M059J (cell line): ENCODE measurements around the gene DAB1. TPM values are rescaled to one million over a fixed set of nuclear protein-coding genes. Genes with fewer than 3 reads are reported as not detected.

ENCODE experiments used
- DNase-seq: peaks from one replicate; pipeline ENCODE4 v3.0.0-alpha.2; 2012; ENCODE audit warnings: low read depth
- total RNA-seq: library from RNA; depleted of rRNA; stranded (reverse); fragments of >200 nt; shearing (Covaris generic); gene quantifications from 2 replicates; pipeline ENCODE4 v1.2.3, GENCODE V29; 2014

The DAB1 gene
- total RNA-seq, 1 experiment from 2014 or later, result 0.47 TPM

DNA sequence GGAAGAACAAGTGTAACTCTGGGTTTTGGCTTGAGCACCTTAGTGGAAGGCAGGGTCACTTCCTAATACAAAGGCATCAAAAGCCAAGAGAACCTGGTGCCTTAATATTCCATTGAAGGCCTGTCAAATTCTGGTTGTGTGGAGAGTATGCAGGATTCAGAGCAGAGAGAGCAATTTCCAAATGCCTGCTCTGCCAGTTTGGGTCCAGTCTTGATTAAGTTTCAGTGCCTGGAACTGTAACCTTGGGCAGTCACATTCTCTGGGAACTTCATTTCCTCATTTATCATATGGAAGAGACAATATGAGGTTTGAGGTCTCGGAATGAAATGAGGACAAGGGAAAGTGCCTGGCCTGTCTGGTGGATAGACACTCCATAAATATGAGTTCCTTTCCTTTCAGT is 260.1 kb downstream of the DAB1 start:
- no peak for DNase-seq

DNA sequence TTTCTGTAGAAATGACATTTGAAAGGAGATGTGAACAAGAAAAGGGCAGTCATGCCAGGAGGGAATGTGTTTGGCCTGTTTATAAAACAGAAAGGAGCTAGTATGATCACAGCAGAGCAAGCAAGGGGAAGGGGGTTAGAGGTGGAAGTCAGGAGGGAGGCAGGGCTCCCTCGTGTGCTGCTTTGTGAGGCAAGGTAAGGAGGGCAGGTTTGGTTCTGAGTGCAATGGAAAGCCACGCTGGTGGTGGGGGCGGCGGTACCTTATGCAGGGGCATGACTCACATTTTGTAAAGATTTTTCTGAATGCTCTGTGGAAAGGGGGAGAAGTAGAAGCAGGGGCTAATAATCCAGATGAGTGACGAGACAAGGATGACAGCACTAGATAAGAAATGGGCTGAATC is 260.5 kb downstream of the DAB1 start:
- no peak for DNase-seq

DNA sequence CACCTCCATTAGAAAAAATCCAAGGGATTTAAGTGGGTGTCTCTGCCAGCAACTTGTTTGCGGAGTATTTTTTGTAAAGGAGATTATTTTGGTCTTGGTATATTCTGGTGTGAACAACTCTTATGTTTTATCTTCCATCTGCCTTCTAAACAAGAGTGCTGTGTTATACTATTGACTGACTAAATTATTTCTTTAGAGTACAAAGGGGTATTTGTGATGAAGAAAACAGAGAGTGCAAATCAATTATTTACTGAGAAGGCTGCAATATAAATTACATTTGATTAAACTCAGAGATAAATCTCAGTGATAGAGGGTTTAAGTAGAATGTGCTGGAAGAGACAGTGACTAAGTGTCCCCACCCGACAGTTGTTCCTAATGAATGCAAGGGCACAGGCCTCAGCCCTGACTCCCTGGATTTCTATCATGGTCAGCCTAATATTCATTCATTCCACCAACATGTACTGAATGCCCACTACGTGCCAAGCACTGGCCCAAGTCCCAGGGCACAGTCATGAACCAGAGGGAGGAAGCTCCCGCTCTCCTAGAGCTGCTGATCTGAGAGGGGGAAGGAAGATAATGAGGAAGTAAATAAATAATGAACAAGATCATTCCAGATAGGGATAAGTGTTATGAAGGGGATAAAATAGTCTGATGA is 261.1 kb downstream of the DAB1 start:
- no peak for DNase-seq

DNA sequence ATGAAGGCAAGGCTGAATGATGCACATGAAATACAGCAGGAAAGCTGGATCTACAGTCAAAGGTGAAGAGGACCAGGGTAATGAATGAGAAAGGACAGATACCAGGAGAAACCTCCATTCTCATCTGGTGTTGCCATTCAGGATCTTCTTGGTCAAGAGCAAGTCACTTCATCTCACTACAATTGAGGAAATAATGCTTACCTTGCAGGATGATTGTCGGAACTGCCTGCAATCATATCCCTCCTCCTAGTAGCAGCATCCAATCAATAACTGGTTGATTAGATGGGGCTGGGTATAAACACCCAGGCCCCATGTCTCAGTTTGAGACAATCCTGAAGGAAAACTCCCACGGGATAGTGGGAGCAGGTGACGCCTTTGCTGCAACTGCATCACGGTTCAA is 263.3 kb downstream of the DAB1 start:
- DNase-seq, result no peak

DNA sequence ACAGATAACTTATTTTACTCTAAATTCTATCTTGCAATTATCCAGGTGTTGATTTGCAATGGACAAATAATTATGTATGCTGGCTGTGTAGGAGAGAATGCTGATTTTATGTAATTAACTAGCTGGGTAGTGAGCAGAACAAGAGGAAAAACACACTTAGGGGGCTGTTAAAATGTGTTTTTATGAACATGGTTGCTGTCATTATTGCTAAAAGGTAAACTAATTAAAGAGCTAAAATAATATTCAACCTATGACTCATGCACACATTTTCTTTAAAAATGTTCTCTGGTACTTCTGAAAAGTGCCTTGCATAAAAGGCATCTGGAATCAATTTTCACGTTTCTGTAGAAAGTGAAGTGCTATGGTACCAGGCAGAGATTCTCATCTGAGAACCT is 265.3 kb downstream of the DAB1 start:
- no peak for DNase-seq

DNA sequence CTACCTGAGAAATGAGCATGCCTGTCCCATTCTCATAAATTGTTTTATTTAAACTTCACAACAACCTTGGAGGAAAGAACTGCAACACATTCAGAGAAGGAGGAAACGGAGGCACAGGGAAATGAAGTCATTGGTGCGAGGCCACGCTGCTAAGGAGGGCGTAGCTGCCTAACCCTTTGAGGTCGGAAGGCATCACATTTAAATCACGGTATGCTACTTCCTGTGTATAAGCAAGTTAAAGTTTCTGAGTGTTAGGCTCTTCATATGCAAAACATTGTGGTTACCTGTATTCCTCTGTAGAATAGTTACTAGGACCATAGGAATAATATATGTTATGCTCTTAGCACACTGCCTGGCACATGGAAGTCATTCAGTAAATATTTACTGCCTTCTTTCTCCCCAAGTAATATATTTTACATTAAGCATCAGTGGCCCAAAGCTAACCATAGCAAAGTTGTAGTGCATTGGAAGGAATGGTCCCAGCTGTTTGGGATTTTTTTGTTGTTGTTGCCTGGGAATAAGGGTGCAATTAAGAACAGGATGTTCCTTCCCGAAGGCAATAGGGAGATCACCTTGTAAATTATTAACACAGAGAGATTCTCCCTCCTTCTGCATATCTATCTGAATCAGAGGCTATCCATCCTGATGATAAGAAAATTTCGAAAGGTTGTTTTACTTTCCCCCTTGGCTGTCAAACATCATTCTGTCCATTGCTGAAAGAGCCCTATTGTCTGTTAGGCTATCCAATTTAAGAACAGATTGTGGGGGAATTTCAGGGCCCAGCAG is 265.8 kb downstream of the DAB1 start:
- no peak for DNase-seq

DNA sequence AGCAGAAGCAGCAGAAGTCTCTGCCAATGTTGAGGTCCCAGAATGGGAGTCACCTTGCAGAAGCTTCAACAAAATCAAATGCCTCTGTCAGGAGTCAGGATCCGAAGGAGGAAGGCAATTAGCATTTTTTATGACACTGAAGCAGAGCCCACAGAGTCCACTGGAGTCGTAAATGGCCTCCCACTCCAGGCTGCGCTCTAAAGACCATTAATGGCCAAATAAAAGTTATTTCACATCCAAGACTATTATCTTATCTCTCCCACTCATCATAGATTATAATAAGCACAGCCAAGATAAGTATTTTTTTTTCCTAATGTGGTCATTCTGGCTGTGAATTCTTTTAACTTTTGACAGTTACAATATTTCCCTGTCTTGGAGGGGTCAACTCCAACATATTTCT is 267.0 kb downstream of the DAB1 start:
- DNase-seq, result no peak

DNA sequence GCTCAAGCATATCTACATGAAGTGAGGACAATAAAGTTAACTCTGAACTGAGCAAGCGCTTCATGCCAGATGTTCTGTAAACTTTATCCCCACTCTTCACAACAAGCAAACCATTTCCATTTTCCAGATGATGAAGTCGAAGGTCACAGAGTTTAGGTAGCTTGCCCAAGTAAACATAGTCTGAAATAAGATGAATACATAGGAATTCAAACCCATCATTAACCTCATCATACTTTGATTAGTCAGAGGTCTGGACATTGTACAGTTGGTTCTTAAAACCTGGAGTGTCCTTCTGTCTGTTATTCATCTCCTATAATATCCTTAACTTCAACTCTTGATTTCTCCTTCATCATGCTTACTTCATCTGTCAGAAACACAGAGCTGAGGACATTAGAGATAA is 277.8 kb downstream of the DAB1 start:
- no peak for DNase-seq

DNA sequence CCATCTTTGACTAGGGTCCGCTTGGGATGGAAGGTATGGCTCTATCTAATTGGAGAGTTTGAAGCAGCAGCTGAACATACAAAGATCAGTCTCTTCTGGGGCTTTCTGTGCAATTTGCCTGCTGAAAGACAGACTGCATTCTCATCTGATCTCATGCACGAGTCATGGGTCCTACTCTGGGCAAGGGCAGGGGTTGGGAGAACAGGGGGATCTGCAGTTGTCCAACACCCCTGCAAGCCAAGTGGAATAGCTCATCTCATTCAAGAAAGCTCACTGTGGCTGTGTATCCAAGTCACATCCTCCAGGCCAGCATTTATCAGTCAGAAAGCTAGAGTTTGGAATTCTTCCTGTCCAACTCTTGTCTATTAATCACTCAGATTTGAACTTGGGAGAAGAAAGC is 280.9 kb downstream of the DAB1 start:
- peak; percentile 2 for DNase-seq

DNA sequence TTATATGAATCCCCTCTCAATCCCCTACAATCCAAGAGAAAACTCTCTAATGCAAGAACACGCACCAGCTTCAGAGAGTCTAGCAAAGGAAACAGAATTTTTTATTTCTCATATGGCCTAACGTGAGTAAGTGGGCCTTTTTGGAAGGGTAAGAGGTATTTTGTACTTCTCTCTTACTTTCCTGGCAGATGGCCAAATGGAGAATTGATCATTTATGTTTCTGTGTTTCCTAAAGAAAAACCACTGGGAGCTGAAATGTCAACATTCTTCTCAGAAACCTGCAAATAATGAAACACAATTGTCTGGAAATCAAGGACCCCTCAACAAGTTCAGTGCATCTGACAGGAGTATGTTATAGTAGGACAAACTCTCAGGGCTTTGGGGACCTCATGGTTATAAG is 281.7 kb downstream of the DAB1 start:
- DNase-seq, result no peak

DNA sequence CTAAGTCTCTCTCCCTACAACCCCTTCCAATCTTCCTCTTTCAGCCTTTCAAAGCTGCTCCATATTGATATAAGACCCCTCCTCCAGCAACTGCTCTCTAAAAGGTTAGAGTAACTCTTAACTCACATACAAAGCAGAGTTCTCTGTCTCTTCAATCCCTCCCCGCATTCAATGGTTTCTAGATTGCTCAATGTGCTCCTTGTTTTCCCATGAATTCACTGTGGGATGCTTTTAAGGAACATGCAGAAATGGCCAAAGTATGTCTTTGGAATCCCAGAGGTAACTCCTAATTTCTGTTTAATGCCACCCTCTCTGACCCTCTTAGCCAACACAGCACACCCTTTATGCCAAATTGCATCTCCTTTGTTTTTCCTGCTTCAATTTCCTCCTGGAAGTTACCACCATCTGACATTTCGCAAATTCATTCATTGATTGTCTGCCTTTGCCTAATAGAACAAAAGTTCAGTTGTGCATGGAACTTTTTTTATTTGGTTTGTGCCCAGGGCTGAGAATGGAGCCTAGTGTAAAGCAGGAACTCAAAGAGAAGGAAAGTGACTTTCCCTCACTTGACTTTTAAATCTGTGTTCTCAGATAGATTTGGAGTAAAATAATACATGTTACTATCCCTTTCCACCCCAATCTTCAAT is 285.3 kb downstream of the DAB1 start:
- DNase-seq, result no peak

DNA sequence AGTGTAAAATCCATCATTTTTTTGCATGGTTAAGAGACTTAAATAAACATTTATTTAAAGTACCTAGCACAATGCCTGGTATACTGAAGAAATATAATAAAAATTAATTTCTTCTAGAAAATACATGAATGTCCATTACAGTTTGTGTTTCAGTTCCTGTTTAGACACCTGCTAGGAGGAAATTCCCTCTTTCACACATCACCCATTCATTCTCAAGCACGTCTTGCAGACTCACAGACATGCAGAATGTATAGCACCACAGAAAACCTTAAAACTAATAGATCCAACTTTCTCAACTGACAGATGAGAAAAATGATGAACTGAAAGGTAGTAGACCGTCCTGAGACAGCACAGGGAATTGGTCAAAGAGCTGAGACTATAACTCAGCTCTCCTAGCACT is 285.9 kb downstream of the DAB1 start:
- DNase-seq, result no peak

DNA sequence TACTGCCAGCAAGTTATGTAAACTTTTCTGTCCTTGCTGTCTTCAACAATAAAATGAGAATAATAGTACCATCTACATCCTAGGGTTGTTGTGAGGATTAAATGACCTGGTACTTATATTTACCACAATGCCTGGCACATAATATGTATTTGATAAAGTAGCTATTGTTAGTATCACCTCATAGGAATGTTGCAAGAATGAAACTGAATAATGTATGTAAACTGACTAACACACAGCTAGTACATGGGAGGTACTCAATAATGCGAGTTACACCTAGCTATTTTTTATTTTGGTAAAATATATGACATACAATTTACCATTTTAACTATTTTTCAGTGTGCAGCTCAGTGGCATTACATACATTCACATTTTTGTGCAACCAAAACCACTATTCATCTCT is 289.1 kb downstream of the DAB1 start:
- DNase-seq, result no peak

DNA sequence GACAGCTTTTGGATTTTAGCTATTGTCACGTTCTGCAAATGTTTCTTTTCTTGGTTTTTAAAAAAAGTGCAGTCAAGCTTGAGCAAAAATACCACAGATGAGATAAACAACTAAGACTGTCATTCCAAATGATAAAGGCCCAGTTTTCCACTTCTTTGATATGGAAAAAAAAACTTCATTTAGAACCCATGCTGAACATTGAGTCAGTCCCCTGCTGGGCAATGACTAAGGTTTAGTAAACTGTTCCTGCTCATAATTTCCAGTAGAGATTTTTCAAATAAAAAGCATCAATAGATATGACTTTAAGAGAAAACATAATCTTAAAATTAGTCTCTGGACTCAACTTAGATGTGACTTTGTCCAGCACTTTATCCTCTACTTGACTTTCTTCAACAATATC is 290.2 kb downstream of the DAB1 start:
- DNase-seq, result peak; percentile 17

DNA sequence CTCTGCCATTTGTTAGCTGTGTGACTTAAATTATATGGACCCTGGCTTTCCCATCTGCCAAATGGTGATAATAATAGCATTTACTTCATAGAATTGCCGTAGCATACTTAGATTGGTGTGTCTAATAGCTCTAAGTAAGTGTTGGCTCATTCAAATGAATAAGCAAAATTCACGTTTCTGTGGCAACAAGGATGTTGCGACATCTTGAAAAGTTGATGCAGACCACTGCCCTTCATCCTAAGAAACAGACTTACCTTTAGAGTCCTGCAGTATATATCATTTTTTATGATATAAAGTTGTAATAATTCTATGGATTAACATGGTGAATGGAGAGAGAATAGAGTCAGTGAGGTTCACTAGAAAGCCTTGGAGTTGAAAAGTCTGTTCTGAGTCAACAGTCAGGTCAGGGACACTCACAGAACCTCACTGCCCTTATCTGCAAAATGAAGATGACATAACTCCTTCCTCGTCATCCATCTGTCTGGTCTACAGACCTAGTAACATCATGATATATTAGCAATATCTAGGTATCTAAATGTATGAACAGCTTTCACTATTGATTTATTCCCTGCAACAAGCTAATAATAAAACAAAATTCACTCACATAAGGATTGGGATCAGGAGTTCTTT is 290.8 kb downstream of the DAB1 start:
- no peak for DNase-seq

DNA sequence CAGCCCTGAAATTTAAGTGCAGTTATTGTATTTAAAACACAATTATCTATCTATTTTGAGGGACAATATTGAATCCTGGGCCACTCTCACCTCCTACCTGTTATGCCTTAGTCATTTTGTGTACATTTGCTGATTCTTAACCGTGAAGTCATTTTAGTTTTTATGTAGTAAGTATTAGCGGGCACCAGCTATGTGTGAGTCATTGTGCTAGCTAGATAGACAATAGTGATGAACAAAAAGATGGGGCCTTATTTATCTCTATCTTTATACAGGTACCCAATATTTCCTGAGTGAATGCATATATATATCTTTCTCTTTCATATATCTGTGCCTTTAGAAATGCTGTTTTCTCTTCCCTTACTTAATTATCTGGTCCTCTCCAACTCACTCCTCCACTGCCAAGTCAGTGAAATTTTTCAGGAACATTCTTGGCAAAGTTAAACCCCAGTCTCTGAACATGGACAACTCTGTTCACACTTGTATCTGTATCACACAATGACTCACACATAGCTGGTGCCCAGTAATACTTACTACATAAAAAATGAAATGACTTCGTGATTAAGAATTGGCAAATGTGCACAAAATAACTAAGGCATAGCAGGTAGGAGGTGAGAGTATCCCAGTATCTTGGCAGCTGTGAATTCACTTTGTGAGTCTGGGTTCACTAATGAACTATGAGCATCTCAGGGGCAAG is 292.0 kb downstream of the DAB1 start:
- peak; percentile 3 for DNase-seq

DNA sequence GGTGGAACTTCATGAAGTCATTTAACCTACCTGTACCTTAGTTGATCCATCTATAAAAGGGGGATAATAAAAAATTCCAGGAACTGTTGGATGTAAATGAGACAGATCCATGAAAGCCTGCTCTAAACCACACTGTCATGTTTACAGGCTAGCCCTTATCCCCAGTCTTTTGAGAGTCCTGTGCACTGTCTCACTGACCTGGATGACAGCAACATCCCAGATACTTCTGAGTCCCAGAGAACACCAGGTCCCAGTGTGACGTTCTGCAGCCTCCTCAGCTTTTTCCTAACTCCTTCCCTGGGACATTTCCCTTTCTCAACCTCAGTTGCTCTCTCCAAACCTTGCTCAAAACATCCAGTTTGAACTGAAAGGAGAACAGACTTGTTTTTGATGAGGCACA is 292.6 kb downstream of the DAB1 start:
- DNase-seq, result no peak

DNA sequence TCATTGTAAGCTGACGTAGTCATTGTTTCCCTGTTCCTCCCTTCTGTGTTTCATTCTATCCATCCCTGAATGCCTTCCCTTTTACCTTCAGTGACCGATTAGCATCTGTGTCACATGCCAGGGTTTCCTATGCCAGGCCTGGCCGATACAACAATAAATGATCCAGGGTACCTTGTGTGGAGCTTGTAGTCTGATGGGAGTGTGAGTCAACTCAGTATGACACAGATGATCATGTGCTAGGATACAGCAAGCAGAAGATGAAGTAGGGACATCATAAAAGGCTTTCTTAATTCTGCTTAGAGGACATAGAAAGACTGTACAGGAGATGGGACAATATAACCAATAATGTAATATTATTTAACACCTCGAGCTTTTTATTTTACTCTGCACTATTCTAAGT is 294.0 kb downstream of the DAB1 start:
- no peak for DNase-seq

DNA sequence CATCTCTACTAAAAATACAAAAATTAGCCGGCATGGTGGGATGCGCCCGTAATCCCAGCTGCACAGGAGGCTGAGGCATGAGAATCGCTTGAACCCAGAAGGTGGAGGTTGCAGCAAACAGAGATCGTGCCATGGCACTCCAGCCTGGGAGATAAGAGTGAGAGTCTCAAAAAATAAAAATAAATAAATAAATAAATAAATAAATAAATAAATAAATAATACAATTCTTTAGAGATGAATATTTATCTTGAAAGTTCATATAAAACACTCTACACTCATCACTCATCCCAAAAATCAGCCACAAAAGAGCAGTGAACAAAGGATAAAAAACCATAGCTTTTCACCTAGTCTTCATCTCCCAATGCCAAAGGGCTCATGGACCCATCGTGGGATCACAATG is 295.9 kb downstream of the DAB1 start:
- DNase-seq, result no peak

DNA sequence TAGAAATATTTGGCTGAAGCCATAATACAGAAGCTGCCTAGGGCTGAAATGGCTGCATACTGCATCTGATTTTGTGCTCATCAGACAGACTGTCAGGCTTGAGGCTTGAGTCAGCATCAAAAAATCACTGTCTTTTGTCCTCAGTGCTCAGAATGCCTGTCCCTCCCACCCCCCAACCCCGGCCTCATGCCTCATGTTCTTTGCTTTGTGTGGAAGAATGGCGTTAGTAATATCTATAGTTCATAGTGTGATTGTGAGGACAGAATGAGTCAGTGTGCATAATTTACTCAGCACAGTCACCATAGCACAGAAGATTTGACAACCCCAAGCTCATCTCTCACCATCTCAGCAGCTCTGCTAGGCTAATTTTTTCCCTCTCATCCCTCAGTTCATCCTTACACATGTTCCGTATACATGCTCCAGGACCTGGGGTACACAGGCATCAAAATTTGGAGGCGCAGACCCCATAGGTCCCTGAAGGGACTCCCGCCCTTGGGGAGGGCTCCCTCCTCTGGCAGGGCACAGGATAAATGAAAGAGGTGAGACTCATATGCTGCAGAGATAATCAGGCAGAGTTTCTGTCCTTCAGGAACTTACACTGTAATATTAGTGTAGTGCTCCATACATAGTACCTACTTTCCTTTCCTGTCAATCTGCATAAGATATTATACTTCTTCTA is 299.0 kb downstream of the DAB1 start:
- peak; percentile 17 for DNase-seq

DNA sequence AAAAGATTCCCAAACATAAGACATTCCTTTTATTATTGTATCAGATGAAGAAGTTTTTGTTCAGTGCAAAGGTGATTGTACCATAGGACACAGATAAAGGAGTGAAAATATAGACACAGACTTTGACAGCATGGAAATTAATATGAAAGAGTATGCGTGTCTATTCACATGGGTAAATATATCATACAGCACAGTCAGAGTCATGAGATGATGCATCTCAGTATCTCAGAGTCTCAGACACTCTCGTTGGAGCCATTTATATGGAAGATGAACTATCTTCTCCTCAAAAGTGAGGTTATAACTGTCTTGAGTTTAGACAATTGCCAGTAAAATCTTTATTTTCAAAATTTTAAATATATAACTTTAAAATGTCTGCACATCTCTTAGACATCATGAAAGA is 299.7 kb downstream of the DAB1 start:
- no peak for DNase-seq

DNA sequence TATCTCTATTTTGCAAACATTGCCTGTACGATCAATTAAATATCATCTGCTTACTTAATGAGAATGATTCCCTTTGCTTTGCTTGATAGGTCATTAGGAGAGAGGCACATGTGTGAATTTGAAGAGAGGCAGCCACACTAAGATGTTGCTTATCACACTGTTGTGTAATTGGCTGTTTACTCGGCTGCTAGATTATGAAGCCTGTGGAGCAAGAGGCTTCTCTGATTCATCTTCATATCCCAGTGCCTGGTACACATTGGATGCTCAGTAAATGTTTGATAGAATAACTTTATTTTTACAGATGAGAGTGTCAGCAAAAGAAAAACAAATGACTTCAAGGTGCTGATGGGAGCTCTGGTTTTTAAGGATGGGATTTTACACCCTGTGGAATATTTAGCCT is 301.8 kb downstream of the DAB1 start:
- no peak for DNase-seq
